Muscle layer of colon (tissue), 2 donors: ENCODE data around the gene PRKD1.

Source experiments
- H3K27ac ChIP-seq: one replicate; pipeline ENCODE4 v1.7.0; 2013; ENCODE audit warnings: low read depth, mild to moderate bottlenecking, low read length, moderate library complexity
- H3K27me3 ChIP-seq, 2 donors: one replicate each; pipeline ENCODE4 v1.7.0; 2013; ENCODE audit warnings: low read length in 2 of 2, mild to moderate bottlenecking in 2 of 2; ENCODE audit not compliant: insufficient read depth in 2 of 2, control insufficient read depth in 1 of 2
- H3K36me3 ChIP-seq: one replicate; pipeline ENCODE4 v1.7.0; 2013; ENCODE audit warnings: mild to moderate bottlenecking, low read length; ENCODE audit not compliant: insufficient read depth
- H3K4me1 ChIP-seq: one replicate; pipeline ENCODE4 v1.7.0; 2013; ENCODE audit warnings: mild to moderate bottlenecking, low read length; ENCODE audit not compliant: insufficient read depth
- H3K4me3 ChIP-seq, 2 donors: one replicate each; pipeline ENCODE4 v1.7.0; 2013; ENCODE audit warnings: low read length in 2 of 2, low read depth in 1 of 2, mild to moderate bottlenecking in 1 of 2, moderate library complexity in 1 of 2
- H3K9ac ChIP-seq: one replicate; pipeline ENCODE4 v1.7.0; 2013; ENCODE audit warnings: low read length
- H3K9me3 ChIP-seq: one replicate; pipeline ENCODE4 v1.7.0; 2013; ENCODE audit warnings: mild to moderate bottlenecking, low read length
- donor health status: abdominal sarcoma.
- donor health status: Adenocarcinoma of cecum.

Gene PRKD1

GRCh38 chr14:29832042-29832441 lies 95.6 kb downstream of the PRKD1 start:
- Histone ChIP-seq H3K9me3 (no peaks in the 10 kb centered on the region), H3K36me3 (no peaks in the 10 kb centered on the region), H3K27ac (no peak overlapping the region), H3K27me3 (no peaks in the 10 kb centered on the region), H3K4me3 (no peak overlapping the region), H3K9ac (no peak overlapping the region), H3K4me1 (no peaks in the 10 kb centered on the region)

- no peaks in the 10 kb centered on the region for H3K4me1 ChIP-seq
- H3K36me3 ChIP-seq = no peaks in the 10 kb centered on the region
- no peak overlapping the region for H3K4me3 ChIP-seq
- H3K27me3 ChIP-seq = no peaks in the 10 kb centered on the region
- H3K9me3 ChIP-seq = no peaks in the 10 kb centered on the region
- H3K9ac ChIP-seq = no peak overlapping the region
- H3K27ac ChIP-seq = no peak overlapping the region
Observed at GRCh38 chr14:29829851-29830250, 97.8 kb downstream of the PRKD1 start.

GRCh38 chr14:29823816-29824215 lies 103.8 kb downstream of the PRKD1 start:
- no peaks in the 10 kb centered on the region for H3K27me3 ChIP-seq
- no peaks in the 10 kb centered on the region for H3K9me3 ChIP-seq
- no peak overlapping the region for H3K4me3 ChIP-seq
- no peak overlapping the region for H3K9ac ChIP-seq
- peaks cover 8% of the 10 kb centered on the region for H3K4me1 ChIP-seq
- no peak overlapping the region for H3K27ac ChIP-seq
- H3K36me3 ChIP-seq = no peaks in the 10 kb centered on the region

- Histone ChIP-seq H3K9ac (no peak overlapping the region), H3K4me1 (peaks cover 14% of the 10 kb centered on the region), H3K27me3 (no peaks in the 10 kb centered on the region), H3K36me3 (no peaks in the 10 kb centered on the region), H3K4me3 (no peak overlapping the region), H3K9me3 (no peaks in the 10 kb centered on the region), H3K27ac (no peak overlapping the region)
Observed at GRCh38 chr14:29822430-29822709, 105.3 kb downstream of the PRKD1 start.

- no peak overlapping the region for H3K9ac ChIP-seq
Observed at GRCh38 chr14:29821661-29822429, 105.8 kb downstream of the PRKD1 start.

GRCh38 chr14:29821242-29821641 lies 106.4 kb downstream of the PRKD1 start:
- H3K4me1 ChIP-seq = peaks cover 14% of the 10 kb centered on the region
- H3K4me3 ChIP-seq = no peak overlapping the region
- H3K27me3 ChIP-seq = no peaks in the 10 kb centered on the region
- no peaks in the 10 kb centered on the region for H3K36me3 ChIP-seq
- H3K9ac ChIP-seq = no peak overlapping the region
- no peaks in the 10 kb centered on the region for H3K9me3 ChIP-seq
- no peak overlapping the region for H3K27ac ChIP-seq

More at GRCh38 chr14:29821661-29822429, 105.8 kb downstream of the PRKD1 start:
- no peaks in the 10 kb centered on the region for H3K27me3 ChIP-seq
- no peak overlapping the region for H3K4me3 ChIP-seq
- H3K27ac ChIP-seq = no peak overlapping the region
- H3K36me3 ChIP-seq = no peaks in the 10 kb centered on the region
- H3K4me1 ChIP-seq = peaks cover 14% of the 10 kb centered on the region
- no peaks in the 10 kb centered on the region for H3K9me3 ChIP-seq

- no peaks in the 10 kb centered on the region for H3K36me3 ChIP-seq
- H3K27ac ChIP-seq = no peak overlapping the region
- peaks cover 14% of the 10 kb centered on the region for H3K4me1 ChIP-seq
- no peaks in the 10 kb centered on the region for H3K9me3 ChIP-seq
- no peak overlapping the region for H3K9ac ChIP-seq
- no peak overlapping the region for H3K4me3 ChIP-seq
- H3K27me3 ChIP-seq = no peaks in the 10 kb centered on the region
Observed at GRCh38 chr14:29820785-29821184, 106.9 kb downstream of the PRKD1 start.

- peaks cover 32% of the 10 kb centered on the region for H3K4me1 ChIP-seq
- H3K9me3 ChIP-seq = no peaks in the 10 kb centered on the region
- no peaks in the 10 kb centered on the region for H3K27me3 ChIP-seq
- no peak overlapping the region for H3K9ac ChIP-seq
- no peaks in the 10 kb centered on the region for H3K36me3 ChIP-seq
- H3K4me3 ChIP-seq = no peak overlapping the region
- no peak overlapping the region for H3K27ac ChIP-seq
Observed at GRCh38 chr14:29817767-29818405, 109.8 kb downstream of the PRKD1 start.

GRCh38 chr14:29815016-29815674 lies 112.5 kb downstream of the PRKD1 start:
- H3K9me3 ChIP-seq = no peaks in the 10 kb centered on the region
- no peak overlapping the region for H3K9ac ChIP-seq
- H3K27ac ChIP-seq = no peak overlapping the region
- peaks cover 34% of the 10 kb centered on the region for H3K4me1 ChIP-seq
- no peak overlapping the region for H3K4me3 ChIP-seq
- H3K27me3 ChIP-seq = no peaks in the 10 kb centered on the region
- no peaks in the 10 kb centered on the region for H3K36me3 ChIP-seq

- Histone ChIP-seq H3K9me3 (no peaks in the 10 kb centered on the region), H3K36me3 (no peaks in the 10 kb centered on the region), H3K4me3 (no peak overlapping the region), H3K4me1 (peaks cover 34% of the 10 kb centered on the region), H3K9ac (no peak overlapping the region), H3K27me3 (no peaks in the 10 kb centered on the region), H3K27ac (no peak overlapping the region)
Observed at GRCh38 chr14:29814156-29815015, 113.3 kb downstream of the PRKD1 start.

- no peak overlapping the region for H3K4me3 ChIP-seq
- H3K27ac ChIP-seq = no peak overlapping the region
- H3K9ac ChIP-seq = no peak overlapping the region
- H3K9me3 ChIP-seq = no peaks in the 10 kb centered on the region
- peaks cover 33% of the 10 kb centered on the region for H3K4me1 ChIP-seq
- H3K36me3 ChIP-seq = no peaks in the 10 kb centered on the region
- no peaks in the 10 kb centered on the region for H3K27me3 ChIP-seq
Observed at GRCh38 chr14:29810682-29811081, 117.0 kb downstream of the PRKD1 start.
